Panc1 (cell line): ENCODE data around the gene UNKL.

Source experiments
- POLR2AphosphoS5 ChIP-seq: IDR thresholded peaks from 2 replicates; pipeline ENCODE4 v1.6.1; 2012; ENCODE audit warnings: mild to moderate bottlenecking, low read depth, low read length, moderate library complexity
- SIN3A ChIP-seq: IDR thresholded peaks from 2 replicates; pipeline ENCODE4 v1.6.1; 2012; ENCODE audit warnings: low read depth, mild to moderate bottlenecking, low read length, moderate library complexity, borderline replicate concordance; ENCODE audit not compliant: insufficient read depth
- TCF7L2 ChIP-seq: IDR thresholded peaks from 2 replicates; pipeline ENCODE4 v1.6.1; 2011; ENCODE audit warnings: mild to moderate bottlenecking, low read depth, low read length, inconsistent platforms
- TF ChIP-seq, protein P1 (sequence below): fragments of 450-650 bp; IDR thresholded peaks from 2 replicates; pipeline ENCODE4 v1.5.1; 2017; ENCODE audit warnings: mild to moderate bottlenecking
- TF ChIP-seq, protein P2 (sequence below), 2 experiments: IDR thresholded peaks; 2 replicates each; pipeline ENCODE4 v1.6.1; 2011 to 2012; ENCODE audit warnings: low read depth in 2 of 2, control low read depth in 1 of 2, low read length in 1 of 2, mild to moderate bottlenecking in 1 of 2, moderate library complexity in 1 of 2; ENCODE audit not compliant: insufficient read depth in 1 of 2

DNA sequence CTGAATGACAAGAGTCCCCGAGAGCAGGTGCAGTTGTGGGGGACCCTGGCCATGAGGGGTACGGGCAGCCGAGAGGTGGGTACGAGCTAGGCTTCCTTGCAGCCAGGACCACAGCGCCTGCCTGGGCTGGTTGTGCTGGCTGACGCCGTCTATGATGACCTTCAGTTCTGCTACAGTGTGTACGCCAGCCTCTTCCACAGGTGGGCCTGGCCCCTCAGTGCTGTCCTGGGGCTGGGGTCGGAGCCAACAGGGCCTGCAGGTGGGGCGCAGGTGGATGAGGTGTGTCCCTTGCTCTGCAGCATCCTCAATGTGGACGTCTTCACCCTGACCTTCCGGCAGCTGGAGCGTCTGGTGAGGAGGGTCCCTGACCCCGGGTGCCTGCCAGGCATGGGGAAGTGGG lies 70.0 kb downstream of the UNKL start:
- TF ChIP-seq, protein P1, sequence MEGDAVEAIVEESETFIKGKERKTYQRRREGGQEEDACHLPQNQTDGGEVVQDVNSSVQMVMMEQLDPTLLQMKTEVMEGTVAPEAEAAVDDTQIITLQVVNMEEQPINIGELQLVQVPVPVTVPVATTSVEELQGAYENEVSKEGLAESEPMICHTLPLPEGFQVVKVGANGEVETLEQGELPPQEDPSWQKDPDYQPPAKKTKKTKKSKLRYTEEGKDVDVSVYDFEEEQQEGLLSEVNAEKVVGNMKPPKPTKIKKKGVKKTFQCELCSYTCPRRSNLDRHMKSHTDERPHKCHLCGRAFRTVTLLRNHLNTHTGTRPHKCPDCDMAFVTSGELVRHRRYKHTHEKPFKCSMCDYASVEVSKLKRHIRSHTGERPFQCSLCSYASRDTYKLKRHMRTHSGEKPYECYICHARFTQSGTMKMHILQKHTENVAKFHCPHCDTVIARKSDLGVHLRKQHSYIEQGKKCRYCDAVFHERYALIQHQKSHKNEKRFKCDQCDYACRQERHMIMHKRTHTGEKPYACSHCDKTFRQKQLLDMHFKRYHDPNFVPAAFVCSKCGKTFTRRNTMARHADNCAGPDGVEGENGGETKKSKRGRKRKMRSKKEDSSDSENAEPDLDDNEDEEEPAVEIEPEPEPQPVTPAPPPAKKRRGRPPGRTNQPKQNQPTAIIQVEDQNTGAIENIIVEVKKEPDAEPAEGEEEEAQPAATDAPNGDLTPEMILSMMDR, result no peak
- TF ChIP-seq, protein P2, sequence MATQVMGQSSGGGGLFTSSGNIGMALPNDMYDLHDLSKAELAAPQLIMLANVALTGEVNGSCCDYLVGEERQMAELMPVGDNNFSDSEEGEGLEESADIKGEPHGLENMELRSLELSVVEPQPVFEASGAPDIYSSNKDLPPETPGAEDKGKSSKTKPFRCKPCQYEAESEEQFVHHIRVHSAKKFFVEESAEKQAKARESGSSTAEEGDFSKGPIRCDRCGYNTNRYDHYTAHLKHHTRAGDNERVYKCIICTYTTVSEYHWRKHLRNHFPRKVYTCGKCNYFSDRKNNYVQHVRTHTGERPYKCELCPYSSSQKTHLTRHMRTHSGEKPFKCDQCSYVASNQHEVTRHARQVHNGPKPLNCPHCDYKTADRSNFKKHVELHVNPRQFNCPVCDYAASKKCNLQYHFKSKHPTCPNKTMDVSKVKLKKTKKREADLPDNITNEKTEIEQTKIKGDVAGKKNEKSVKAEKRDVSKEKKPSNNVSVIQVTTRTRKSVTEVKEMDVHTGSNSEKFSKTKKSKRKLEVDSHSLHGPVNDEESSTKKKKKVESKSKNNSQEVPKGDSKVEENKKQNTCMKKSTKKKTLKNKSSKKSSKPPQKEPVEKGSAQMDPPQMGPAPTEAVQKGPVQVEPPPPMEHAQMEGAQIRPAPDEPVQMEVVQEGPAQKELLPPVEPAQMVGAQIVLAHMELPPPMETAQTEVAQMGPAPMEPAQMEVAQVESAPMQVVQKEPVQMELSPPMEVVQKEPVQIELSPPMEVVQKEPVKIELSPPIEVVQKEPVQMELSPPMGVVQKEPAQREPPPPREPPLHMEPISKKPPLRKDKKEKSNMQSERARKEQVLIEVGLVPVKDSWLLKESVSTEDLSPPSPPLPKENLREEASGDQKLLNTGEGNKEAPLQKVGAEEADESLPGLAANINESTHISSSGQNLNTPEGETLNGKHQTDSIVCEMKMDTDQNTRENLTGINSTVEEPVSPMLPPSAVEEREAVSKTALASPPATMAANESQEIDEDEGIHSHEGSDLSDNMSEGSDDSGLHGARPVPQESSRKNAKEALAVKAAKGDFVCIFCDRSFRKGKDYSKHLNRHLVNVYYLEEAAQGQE (IDR thresholded peaks at IDR 0.05; ENCODE audit: insufficient read depth in 1 of 2, low read depth in 2 of 2, low read length in 1 of 2), result no peak
- TF ChIP-seq POLR2AphosphoS5 (no peak), SIN3A (no peak), TCF7L2 (no peak)
